Ishikawa (cell line): ENCODE measurements around the gene TSPAN7.

Experiments
- CEBPB ChIP-seq: IDR thresholded peaks from 2 replicates; pipeline ENCODE4 v1.6.1; 2012
- CREB1 ChIP-seq: IDR thresholded peaks from 2 replicates; pipeline ENCODE4 v1.6.1; 2012; ENCODE audit warnings: low read depth
- EGR1 ChIP-seq: IDR thresholded peaks from 2 replicates; pipeline ENCODE4 v1.6.1; 2012
- EP300 ChIP-seq: IDR thresholded peaks from 2 replicates; pipeline ENCODE4 v1.6.1; 2012; ENCODE audit warnings: borderline replicate concordance
- FOXM1 ChIP-seq: IDR thresholded peaks from 2 replicates; pipeline ENCODE4 v1.6.1; 2012; ENCODE audit warnings: low read depth, borderline replicate concordance
- MAX ChIP-seq: IDR thresholded peaks from 2 replicates; pipeline ENCODE4 v1.6.1; 2012
- NFIC ChIP-seq: IDR thresholded peaks from 2 replicates; pipeline ENCODE4 v1.6.1; 2012
- RAD21 ChIP-seq: IDR thresholded peaks from 2 replicates; pipeline ENCODE4 v1.6.1; 2012; ENCODE audit warnings: low read depth
- REST ChIP-seq: IDR thresholded peaks from 2 replicates; pipeline ENCODE4 v1.6.1; 2012; ENCODE audit warnings: low read depth, mild to moderate bottlenecking
- TAF1 ChIP-seq: IDR thresholded peaks from 2 replicates; pipeline ENCODE4 v1.6.1; 2012; ENCODE audit warnings: low read depth, mild to moderate bottlenecking
- TCF12 ChIP-seq: IDR thresholded peaks from 2 replicates; pipeline ENCODE4 v1.6.1; 2012; ENCODE audit warnings: low read depth
- TEAD4 ChIP-seq: IDR thresholded peaks from 2 replicates; pipeline ENCODE4 v1.6.1; 2012
- USF1 ChIP-seq: IDR thresholded peaks from 2 replicates; pipeline ENCODE4 v1.6.1; 2012
- YY1 ChIP-seq: IDR thresholded peaks from 2 replicates; pipeline ENCODE4 v1.6.1; 2012; ENCODE audit warnings: low read depth
- ZBTB7A ChIP-seq: IDR thresholded peaks from 2 replicates; pipeline ENCODE4 v1.6.1; 2012; ENCODE audit warnings: low read depth

TSPAN7 gene

GRCh38 chrX:38701073-38701472 is 139.7 kb downstream of the TSPAN7 start:
- TF ChIP-seq CREB1 (no peak), YY1 (no peak), TCF12 (no peak), EGR1 (no peak), TEAD4 (no peak), CEBPB (no peak), ZBTB7A (no peak), TAF1 (no peak), EP300 (no peak), FOXM1 (no peak)

- TF ChIP-seq REST (no peak), MAX (no peak), USF1 (no peak), ZBTB7A (no peak), TCF12 (no peak), TEAD4 (no peak), FOXM1 (no peak), EGR1 (no peak), RAD21 (no peak), CEBPB (no peak), CREB1 (no peak), YY1 (no peak), TAF1 (no peak), NFIC (no peak)
Observed at GRCh38 chrX:38704146-38704882, 143.0 kb downstream of the TSPAN7 start.

GRCh38 chrX:38717871-38718270 is 156.5 kb downstream of the TSPAN7 start:
- peak; percentile 41; the same call in 1 of the 2 replicates for TF ChIP-seq RAD21
- no peak for TF ChIP-seq CEBPB

- TF ChIP-seq MAX = no peak
- no peak for TF ChIP-seq USF1
- no peak for TF ChIP-seq RAD21
- no peak for TF ChIP-seq TAF1
- no peak for TF ChIP-seq FOXM1
- no peak for TF ChIP-seq TCF12
Observed at GRCh38 chrX:38718311-38718710, 157.0 kb downstream of the TSPAN7 start.

GRCh38 chrX:38726612-38727011 is 165.3 kb downstream of the TSPAN7 start:
- no peak for TF ChIP-seq TAF1
- TF ChIP-seq TEAD4 = no peak
- TF ChIP-seq RAD21 = no peak
- no peak for TF ChIP-seq CEBPB
- TF ChIP-seq TCF12 = no peak
- no peak for TF ChIP-seq REST
- no peak for TF ChIP-seq CREB1
- no peak for TF ChIP-seq YY1
- no peak for TF ChIP-seq ZBTB7A
- no peak for TF ChIP-seq EGR1

GRCh38 chrX:38727668-38728067 is 166.3 kb downstream of the TSPAN7 start:
- TF ChIP-seq CREB1 (no peak), TAF1 (no peak), FOXM1 (no peak), TEAD4 (no peak), MAX (no peak), NFIC (no peak), EP300 (no peak), YY1 (no peak), EGR1 (no peak), CEBPB (no peak), USF1 (no peak), REST (no peak), TCF12 (no peak), ZBTB7A (no peak)
